LHCN-M2 (cell line): ENCODE measurements around the gene FXYD6. TPM values are rescaled to one million over a fixed set of nuclear protein-coding genes. Genes with fewer than 3 reads are reported as not detected.
A peak's percentile ranks its signal among the peaks of the same experiment; 100 is the strongest.

Source experiments
- DNase-seq: peaks from one replicate; pipeline ENCODE4 v3.0.0-alpha.2; 2012; ENCODE audit warnings: low read depth
- total RNA-seq: library from RNA; depleted of rRNA; stranded (reverse); fragments of >200 nt; gene quantifications from 2 replicates; pipeline ENCODE4 v1.2.3, GENCODE V29; 2014

The FXYD6 gene
- total RNA-seq, 1 experiment from 2014 or later = 0.34 TPM

- DNase-seq = no peak
Measured at GRCh38 chr11:117849781-117850414, 26.6 kb downstream of the FXYD6 start.

- DNase-seq = peak; percentile 27
Measured at GRCh38 chr11:117843666-117844484, 32.6 kb downstream of the FXYD6 start.

- DNase-seq = no peak
Measured at GRCh38 chr11:117842131-117842941, 34.1 kb downstream of the FXYD6 start.

DNA sequence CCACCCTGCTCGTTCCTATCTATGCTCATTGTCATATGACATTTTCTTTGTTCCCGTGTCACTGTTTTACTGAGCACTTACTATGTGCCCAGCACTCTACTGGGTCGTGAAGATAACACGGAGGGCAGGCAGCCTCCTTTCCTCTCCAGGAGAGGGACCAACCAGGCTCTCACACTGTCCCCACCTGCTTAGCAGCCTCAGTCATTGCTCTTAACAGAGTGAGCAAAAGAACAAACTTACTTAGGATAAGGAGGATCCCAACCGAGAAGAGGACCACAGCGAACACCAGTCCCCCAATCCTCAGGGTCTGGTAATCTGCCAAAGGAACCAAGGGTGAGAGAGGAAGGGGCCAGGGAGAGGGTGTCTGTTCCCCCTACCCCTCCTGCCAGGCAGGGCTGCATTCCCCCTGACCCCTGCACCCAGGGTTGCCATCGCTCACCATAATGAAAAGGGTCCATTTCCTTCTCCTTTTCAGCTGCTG lies 34.9 kb downstream of the FXYD6 start:
- no peak for DNase-seq

DNA sequence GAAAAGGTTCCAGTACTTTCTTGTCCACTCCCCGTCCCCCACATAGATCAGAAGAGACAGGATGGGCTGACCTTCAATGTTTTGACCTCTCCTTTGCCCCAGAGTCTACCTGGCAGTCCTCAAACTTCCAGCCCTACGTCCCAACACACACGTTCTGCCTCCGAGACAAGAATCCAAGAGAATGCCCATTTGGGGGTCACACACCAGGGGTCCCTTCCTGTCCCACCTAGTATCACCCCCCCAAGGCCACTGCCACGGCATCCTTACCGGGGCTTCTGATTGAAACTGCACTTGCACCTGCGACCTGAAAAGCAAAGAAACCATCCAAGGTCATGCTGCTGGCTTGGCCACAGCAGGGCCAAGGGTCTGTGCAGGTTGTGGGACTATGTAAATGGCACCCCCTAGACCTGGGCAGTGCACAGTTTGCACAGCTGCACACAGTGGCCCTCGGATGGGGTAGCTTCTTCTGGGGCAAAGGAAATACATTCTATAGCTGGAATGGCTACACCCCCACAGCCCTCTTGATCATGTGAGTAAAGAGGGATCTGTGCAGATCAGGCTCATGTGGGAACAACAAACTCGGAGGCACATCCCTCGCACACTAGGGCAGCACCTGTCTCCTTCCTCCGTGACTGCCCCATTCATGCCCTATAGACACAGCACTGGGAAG lies 35.4 kb downstream of the FXYD6 start:
- DNase-seq = no peak

DNA sequence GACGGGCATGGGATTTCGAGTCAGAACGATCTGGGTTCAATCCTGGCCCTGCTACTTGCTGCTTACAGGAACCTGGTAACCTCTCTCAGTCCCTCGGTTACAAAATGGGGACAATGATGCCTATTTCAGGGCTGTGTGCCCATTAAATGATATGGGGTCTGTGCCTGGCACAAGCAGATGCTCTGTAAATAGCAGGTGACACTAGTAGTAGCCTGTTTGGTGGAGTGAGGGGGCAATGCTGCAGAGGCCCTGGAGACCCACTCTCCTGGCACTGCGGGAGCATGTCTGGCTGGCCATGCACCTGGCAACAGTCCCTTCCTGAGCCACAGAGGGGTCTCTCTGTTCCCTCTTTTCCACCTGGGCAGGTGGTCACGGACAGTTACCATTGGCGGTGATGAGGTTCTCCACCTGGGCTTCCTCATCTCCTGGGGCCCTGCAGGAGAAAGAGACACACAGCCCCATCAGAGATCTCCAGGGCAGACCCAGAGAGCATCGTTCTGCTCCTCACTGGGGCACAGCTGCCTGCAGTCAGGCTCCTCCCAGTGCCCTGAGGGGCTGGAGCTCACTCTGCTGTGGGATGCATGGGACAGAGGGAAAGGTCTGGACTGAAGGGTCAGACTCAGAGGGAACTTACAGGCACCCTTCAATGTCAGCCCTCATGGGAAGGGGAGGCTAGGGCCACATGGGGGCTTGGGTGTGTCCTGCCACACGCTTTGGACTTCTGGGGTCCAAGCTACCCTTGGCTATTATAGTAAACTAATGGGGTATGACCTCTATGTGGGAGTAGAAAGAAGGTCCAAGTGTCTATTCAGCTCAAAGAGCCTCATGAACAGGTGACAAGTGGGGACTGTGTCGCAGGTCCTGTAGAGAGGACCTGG lies 36.3 kb downstream of the FXYD6 start:
- DNase-seq = no peak

GRCh38 chr11:117839380-117839881 lies 37.0 kb downstream of the FXYD6 start:
- DNase-seq = no peak

- DNase-seq = no peak
Measured at GRCh38 chr11:117838901-117839300, 37.6 kb downstream of the FXYD6 start.

DNA sequence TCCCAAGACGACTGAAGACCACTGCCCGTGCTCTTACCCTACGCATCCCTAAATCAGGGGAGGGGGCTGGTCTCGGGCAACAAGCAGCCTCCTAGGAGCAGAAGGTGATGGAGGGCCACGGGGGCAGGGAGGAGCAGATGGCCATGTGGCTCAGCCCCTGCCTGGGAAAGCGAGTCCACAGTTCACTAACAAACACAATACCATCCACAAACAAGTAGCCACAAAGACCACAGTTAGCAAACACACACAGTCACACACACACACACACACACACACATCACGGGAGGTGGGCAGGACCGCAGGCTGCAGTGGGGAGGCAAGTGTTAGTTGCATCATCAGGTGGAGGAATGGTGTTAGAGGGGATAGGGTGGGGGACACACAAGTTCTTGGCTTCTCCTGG lies 38.7 kb downstream of the FXYD6 start:
- DNase-seq = no peak

DNA sequence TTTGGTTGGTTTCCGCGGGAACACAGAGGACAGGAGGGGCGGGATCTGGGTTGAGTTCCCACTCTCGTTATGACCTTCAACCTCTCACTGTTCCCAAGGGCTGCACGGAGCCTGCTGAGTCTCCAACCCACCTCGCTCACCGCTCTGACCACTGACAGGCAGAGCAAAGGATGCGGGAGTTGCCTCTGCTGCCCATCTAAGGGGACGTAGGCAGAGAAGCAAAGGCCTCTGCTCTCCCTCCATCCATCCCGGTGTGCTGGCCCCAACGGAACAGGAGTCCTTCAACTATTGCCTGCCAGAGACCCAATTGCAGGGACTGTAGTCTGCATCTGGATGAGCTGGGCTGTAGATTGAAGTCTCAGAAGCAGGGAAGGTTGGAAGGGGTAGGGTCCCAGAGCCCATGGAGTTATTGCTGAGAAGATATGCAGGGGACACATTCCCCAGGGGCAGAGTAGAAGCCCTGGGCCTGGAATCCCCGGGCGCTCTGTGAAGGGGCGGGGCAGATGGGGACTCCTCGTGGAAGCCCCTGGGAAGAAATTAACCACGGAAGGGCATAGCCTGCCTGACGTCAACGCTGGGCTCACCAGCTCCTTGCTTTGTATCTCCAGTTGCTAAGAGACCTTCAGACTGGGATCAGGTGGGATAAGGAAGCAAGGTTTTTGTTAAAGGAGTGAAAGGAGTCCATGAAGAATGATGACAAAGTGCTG lies 39.2 kb downstream of the FXYD6 start:
- DNase-seq = no peak

DNA sequence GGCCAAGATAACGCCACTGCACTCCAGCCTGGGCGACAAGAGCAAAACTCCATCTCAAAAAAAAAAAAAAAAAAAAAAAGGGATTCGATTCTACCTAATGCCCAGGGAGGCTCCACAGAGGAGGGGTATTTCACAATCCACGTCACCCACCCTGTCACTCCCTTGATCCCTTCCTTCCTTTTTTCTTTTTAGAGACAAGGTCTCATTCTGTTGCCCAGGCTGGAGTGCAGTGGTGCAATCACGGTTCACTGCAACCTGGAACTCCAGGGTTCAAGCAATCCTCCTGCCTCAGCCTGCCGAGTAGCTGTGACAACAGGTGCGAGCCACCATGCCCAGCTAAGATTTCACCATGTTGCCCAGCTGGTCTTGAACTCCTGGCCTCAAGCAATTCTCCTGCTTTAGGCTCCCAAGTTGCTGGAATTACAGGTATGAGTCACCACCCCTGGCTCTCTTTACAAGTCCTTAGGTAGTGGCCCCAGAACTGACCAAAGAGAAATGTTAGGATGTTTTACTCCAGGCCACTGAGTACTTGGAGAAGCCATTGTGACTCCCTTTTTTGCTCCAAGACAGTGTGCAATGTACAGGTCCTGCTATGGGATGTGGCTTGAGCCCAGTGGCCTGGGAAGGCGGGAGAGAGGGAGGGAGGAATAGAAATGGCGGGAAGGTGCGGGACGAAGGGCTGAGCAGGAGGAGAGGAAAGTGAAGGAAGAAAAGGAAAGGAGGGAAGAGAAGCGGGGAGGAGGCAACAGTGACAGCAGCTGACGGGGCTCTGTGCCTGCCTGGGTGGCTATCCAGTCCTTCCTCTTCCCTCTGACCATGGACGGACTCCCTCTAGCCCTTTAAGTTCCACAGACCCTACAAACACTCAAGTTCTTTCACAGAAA lies 40.1 kb downstream of the FXYD6 start:
- DNase-seq = no peak

GRCh38 chr11:117835576-117835975 lies 40.9 kb downstream of the FXYD6 start:
- no peak for DNase-seq

- no peak for DNase-seq
Measured at GRCh38 chr11:117834838-117835443, 41.5 kb downstream of the FXYD6 start.

DNA sequence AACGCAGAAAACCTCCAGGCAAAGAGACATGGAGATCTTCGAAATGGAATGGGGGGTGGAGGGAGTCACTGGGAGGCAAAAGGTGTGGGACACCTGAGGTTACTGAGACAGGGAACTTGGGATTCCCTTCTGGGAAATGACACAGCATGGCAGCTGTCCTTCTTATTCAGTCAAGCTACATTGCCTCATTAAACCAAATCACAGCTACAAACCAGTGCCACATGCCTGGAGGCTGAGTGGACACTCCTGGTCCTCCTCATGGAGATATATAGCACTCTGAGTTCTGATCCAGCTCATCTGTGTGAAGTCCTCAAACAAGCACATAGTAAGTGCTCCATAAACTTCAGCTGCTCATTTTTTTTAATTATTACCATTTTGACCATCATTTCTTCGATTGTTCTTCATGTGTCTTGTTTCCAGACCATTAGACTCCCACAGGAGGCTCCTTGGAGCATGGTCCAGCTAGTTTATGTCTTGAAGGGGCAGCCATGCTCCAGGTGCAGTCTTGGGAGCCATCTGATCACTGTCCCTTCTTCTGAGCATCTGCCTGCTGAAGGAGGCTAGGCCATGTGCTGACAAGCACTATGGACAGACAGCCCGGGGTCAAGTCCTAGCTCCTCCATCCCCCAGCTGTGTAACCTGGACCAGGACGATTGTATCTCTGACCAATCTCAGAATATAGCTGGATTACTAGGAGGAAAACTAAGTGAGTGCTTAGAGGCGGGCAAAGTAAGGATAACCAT lies 42.2 kb downstream of the FXYD6 start:
- DNase-seq = no peak

DNA sequence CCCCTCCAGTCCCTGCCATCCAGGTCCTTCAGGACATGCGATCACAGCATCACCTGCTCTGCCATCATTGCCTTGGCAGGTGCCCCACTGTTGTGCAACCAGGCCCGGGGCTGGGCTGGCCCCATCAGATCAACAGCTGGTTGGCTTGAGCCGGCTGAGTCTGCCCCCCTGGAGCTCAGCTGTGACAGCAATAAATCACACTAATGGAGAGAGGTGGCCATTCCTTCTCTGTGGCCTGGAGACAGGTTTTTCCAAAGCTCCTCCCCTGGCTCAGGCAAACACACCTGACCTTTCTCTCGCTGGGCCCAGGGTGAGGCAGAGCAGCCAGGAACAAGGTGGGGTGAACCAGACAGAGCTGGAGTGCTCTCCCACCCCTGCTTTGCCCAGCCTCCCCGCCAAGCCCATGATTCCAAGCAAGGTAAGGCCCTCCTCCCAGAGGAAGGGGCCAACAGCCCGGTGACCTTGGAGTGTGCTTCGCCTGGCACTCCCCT lies 43.0 kb downstream of the FXYD6 start:
- peak; percentile 20 for DNase-seq

DNA sequence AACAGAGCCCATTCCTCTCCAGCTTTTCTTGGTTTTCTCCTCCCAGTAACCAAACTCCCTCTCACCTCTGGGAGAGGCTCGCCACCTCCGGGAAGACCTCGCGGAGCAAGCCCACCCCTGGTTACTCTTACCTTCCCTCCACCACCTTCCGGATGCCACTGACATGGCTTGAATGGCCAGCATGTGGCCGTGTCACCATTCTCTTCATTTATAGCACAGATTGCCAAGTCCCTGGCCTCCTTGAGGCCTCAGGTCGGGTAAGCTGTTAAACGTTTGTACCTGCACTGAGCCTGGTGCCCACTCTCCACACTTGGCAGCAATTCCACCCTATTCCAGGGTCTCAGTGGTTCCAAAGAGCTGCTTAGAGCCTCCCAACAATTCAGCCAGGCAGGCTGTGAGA lies 43.9 kb downstream of the FXYD6 start:
- DNase-seq = no peak

GRCh38 chr11:117831661-117832415 lies 44.6 kb downstream of the FXYD6 start:
- no peak for DNase-seq
